Liver (tissue), 9 donors: Measurements from ENCODE around the gene TAB3. TPM values are rescaled to one million over a fixed set of nuclear protein-coding genes. Genes with fewer than 3 reads are reported as not detected.

Experiments
- DNase-seq: peaks from one replicate; pipeline ENCODE4 v3.0.0-alpha.2; 2017; ENCODE audit warnings: low spot score
- H3K27ac ChIP-seq, 2 donors: one replicate each; pipeline ENCODE4 v1.7.0; 2013; ENCODE audit warnings: inconsistent platforms in 2 of 2, low read length in 2 of 2, control low read depth in 1 of 2, low read depth in 1 of 2, mild to moderate bottlenecking in 1 of 2
- H3K27me3 ChIP-seq, 4 donors: one replicate each; pipeline versions ENCODE4 v1.6.1 to v1.7.0; 2013; ENCODE audit warnings: low read length in 3 of 4, inconsistent platforms in 1 of 4, mild to moderate bottlenecking in 1 of 4, moderate library complexity in 1 of 4; ENCODE audit not compliant: control insufficient read depth in 4 of 4, insufficient read depth in 4 of 4
- H3K36me3 ChIP-seq, 4 donors: one replicate each; pipeline versions ENCODE4 v1.6.1 to v1.7.0; 2013; ENCODE audit warnings: low read length in 3 of 4, mild to moderate bottlenecking in 3 of 4, low read depth in 1 of 4, moderate library complexity in 1 of 4; ENCODE audit not compliant: control insufficient read depth in 4 of 4, insufficient read depth in 3 of 4
- H3K4me1 ChIP-seq, 4 donors: one replicate each; pipeline versions ENCODE4 v1.6.1 to v1.7.0; 2013; ENCODE audit warnings: low read length in 3 of 4, mild to moderate bottlenecking in 3 of 4, moderate library complexity in 1 of 4; ENCODE audit not compliant: control insufficient read depth in 4 of 4, insufficient read depth in 4 of 4
- H3K4me3 ChIP-seq, 3 donors: one replicate each; pipeline versions ENCODE4 v1.6.1 to v1.7.0; 2013; ENCODE audit warnings: low read length in 3 of 3, control low read depth in 1 of 3, low read depth in 1 of 3, mild to moderate bottlenecking in 1 of 3
- H3K9ac ChIP-seq, 2 donors: one replicate each; pipeline ENCODE4 v1.7.0; 2013; ENCODE audit warnings: low read length in 2 of 2, mild to moderate bottlenecking in 2 of 2, moderate library complexity in 2 of 2, control low read depth in 1 of 2, low read depth in 1 of 2
- H3K9me3 ChIP-seq, 4 donors: one replicate each; pipeline versions ENCODE4 v1.6.1 to v1.7.0; 2013; ENCODE audit warnings: low read length in 3 of 4; ENCODE audit not compliant: control insufficient read depth in 4 of 4
- CTCF ChIP-seq: fragments of 150-350 bp; IDR thresholded peaks from 2 replicates; pipeline ENCODE4 v1.5.1; 2017; ENCODE audit warnings: improper control_type of control experiment, low read depth, low read length; ENCODE audit not compliant: missing input control
- EGR1 ChIP-seq, 2 donors: IDR thresholded peaks; 2 replicates each; pipeline ENCODE4 v1.6.1; 2016 to 2018; ENCODE audit warnings: antibody characterized with exemption in 2 of 2, low read depth in 2 of 2
- FOXA1 ChIP-seq: IDR thresholded peaks from 2 replicates; pipeline ENCODE4 v1.6.1; 2016; ENCODE audit warnings: antibody characterized with exemption
- FOXA2 ChIP-seq: IDR thresholded peaks from 2 replicates; pipeline ENCODE4 v1.6.1; 2016; ENCODE audit warnings: antibody characterized with exemption
- GABPA ChIP-seq, 2 donors: IDR thresholded peaks in 1 of 2; conservative IDR thresholded peaks in 1 of 2; 2 replicates each; pipeline ENCODE4 v1.6.1; 2016; ENCODE audit warnings: antibody characterized with exemption in 2 of 2, mild to moderate bottlenecking in 1 of 2, moderate library complexity in 1 of 2
- HNF4A ChIP-seq, 2 donors: conservative IDR thresholded peaks; 2 replicates each; pipeline ENCODE4 v1.6.1; 2016; ENCODE audit warnings: antibody characterized with exemption in 2 of 2, mild to moderate bottlenecking in 2 of 2
- HNF4G ChIP-seq: IDR thresholded peaks from 2 replicates; pipeline ENCODE4 v1.6.1; 2016; ENCODE audit warnings: antibody characterized with exemption
- JUND ChIP-seq, 2 donors: IDR thresholded peaks; 2 replicates each; pipeline ENCODE4 v1.6.1; 2016; ENCODE audit warnings: antibody characterized with exemption in 2 of 2
- NR2F2 ChIP-seq: IDR thresholded peaks from 2 replicates; pipeline ENCODE4 v1.6.1; 2016; ENCODE audit warnings: antibody characterized with exemption
- REST ChIP-seq: IDR thresholded peaks from 2 replicates; pipeline ENCODE4 v1.6.1; 2016; ENCODE audit warnings: antibody characterized with exemption, mild to moderate bottlenecking
- SP1 ChIP-seq: IDR thresholded peaks from 2 replicates; pipeline ENCODE4 v1.6.1; 2018; ENCODE audit warnings: antibody characterized with exemption, mild to moderate bottlenecking
- TAF1 ChIP-seq: conservative IDR thresholded peaks from 2 replicates; pipeline ENCODE4 v1.6.1; 2016; ENCODE audit warnings: antibody characterized with exemption, mild to moderate bottlenecking
- YY1 ChIP-seq: IDR thresholded peaks from 2 replicates; pipeline ENCODE4 v1.6.1; 2016; ENCODE audit warnings: antibody characterized with exemption, mild to moderate bottlenecking
- polyA plus RNA-seq, 2 donors: library from polyadenylated mRNA; stranded (reverse) in 1 of 2; unstranded in 1 of 2; fragments of 200-250 nt in 1 of 2; fragments of >200 nt in 1 of 2; fragmentation: Nextera tagmentation in 1 of 2; extraction: Ambion mirVana in 1 of 2; gene quantifications; one replicate each; pipeline versions ENCODE4 v1.2.1 to v1.2.3, GENCODE V29; 2013 to 2015
- total RNA-seq, 2 donors: library from RNA; depleted of rRNA; stranded (reverse); fragments of >200 nt; gene quantifications; one replicate each; pipeline ENCODE4 v1.2.3, GENCODE V29; 2014
- TF ChIP-seq, protein P1 (sequence below): IDR thresholded peaks from 2 replicates; pipeline ENCODE4 v1.6.1; 2016; ENCODE audit warnings: antibody characterized with exemption
- donor health status: healthy.
- donor health status: healthy.
- donor health status: healthy.
- donor health status: healthy.
- donor health status: healthy.

TAB3 gene
- total and polyA plus RNA-seq, 4 donors, result 10.0 to 32.2 (median 17.4) TPM

- Histone ChIP-seq H3K27me3 (no peaks in the 10 kb centered on the region), H3K27ac (no peak overlapping the region), H3K9me3 (peaks cover 0 to 3% (median 0%) of the 10 kb centered on the region in 4 donors), H3K4me1 (no peaks in the 10 kb centered on the region), H3K4me3 (no peak overlapping the region), H3K9ac (no peak overlapping the region), H3K36me3 (no peaks in the 10 kb centered on the region)
- DNase-seq, result no peak
- no peak for TF ChIP-seq GABPA (IDR thresholded peaks at IDR 0.05 in 1 of 2, conservative IDR thresholded peaks at IDR 0.05 in 1 of 2)
- TF ChIP-seq FOXA1, result no peak
- TF ChIP-seq TAF1, result no peak
- TF ChIP-seq SP1, result no peak
- no peak for TF ChIP-seq EGR1 (IDR thresholded peaks at IDR 0.05; ENCODE audit: low read depth in 2 of 2)
- TF ChIP-seq HNF4G, result no peak
- no peak for TF ChIP-seq FOXA2
- no peak for TF ChIP-seq REST
- no peak for TF ChIP-seq HNF4A (conservative IDR thresholded peaks at IDR 0.05)
- no peak for TF ChIP-seq CTCF
- TF ChIP-seq NR2F2, result no peak
- TF ChIP-seq YY1, result no peak
- no peak for TF ChIP-seq JUND (IDR thresholded peaks at IDR 0.05)
- TF ChIP-seq, protein P1, sequence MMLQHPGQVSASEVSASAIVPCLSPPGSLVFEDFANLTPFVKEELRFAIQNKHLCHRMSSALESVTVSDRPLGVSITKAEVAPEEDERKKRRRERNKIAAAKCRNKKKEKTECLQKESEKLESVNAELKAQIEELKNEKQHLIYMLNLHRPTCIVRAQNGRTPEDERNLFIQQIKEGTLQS, result no peak
Observed at GRCh38 chrX:30777575-30777974, 111.5 kb downstream of the TAB3 start.

Other genes with a start within 250 kb of the TAB3 start
- gene GK, start 235.8 kb downstream of the TAB3 start, total RNA-seq, result 100 to 1,000 TPM in 1 of 2 donors, 10 to 100 TPM in 1; 27.9 to 145 TPM
- 10 to 100 TPM; 44.0 to 44.1 TPM for gene GK, start 235.8 kb downstream of the TAB3 start, polyA plus RNA-seq
- not detected for gene FTHL17, start 182.8 kb upstream of the TAB3 start, total RNA-seq
- not detected for gene FTHL17, start 182.8 kb upstream of the TAB3 start, polyA plus RNA-seq